Rectal smooth muscle tissue (tissue), 1 donor: ENCODE data around the gene TNNI3.

ENCODE experiments used
- H3K27ac ChIP-seq: one replicate; pipeline ENCODE4 v1.7.0; 2013; ENCODE audit warnings: low read depth, low read length, inconsistent platforms
- H3K27me3 ChIP-seq: one replicate; pipeline ENCODE4 v1.7.0; 2013; ENCODE audit warnings: low read length; ENCODE audit not compliant: control insufficient read depth, insufficient read depth
- H3K36me3 ChIP-seq: one replicate; pipeline ENCODE4 v1.7.0; 2013; ENCODE audit warnings: low read length; ENCODE audit not compliant: control insufficient read depth, insufficient read depth
- H3K4me1 ChIP-seq: one replicate; pipeline ENCODE4 v1.7.0; 2013; ENCODE audit warnings: low read length; ENCODE audit not compliant: control insufficient read depth, insufficient read depth
- H3K4me3 ChIP-seq: one replicate; pipeline ENCODE4 v1.7.0; 2013; ENCODE audit warnings: low read length
- H3K9ac ChIP-seq: one replicate; pipeline ENCODE4 v1.7.0; 2013; ENCODE audit warnings: low read length

Gene TNNI3

GRCh38 chr19:55132453-55133129, 24.9 kb downstream of the TNNI3 start:
- Histone ChIP-seq H3K27me3 (peaks cover 11% of the 10 kb centered on the region), H3K9ac (no peak overlapping the region), H3K4me3 (no peak overlapping the region), H3K36me3 (no peaks in the 10 kb centered on the region), H3K27ac (no peak overlapping the region), H3K4me1 (no peaks in the 10 kb centered on the region)

DNA sequence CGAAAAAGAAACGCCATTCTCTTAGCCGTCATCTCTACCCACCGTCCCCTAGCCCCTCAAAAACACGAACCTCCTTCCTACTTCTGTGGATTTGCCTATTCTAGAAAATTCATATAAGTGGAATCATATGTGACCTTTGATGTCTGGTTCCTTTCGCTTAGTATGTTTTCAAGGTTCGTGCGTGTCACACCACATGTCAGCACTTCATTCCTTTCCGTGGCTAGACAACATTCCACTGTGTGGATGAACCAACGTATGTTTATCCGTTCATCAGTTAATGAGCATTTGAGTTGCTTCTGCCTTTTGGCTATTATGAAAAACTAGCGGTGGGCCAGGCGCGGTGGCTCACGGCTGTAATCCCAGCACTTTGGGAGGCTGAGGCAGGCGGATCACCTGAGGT, 26.1 kb downstream of the TNNI3 start:
- Histone ChIP-seq H3K9ac (no peak overlapping the region), H3K4me3 (no peak overlapping the region), H3K4me1 (no peaks in the 10 kb centered on the region), H3K27me3 (peaks cover 11% of the 10 kb centered on the region), H3K27ac (no peak overlapping the region), H3K36me3 (no peaks in the 10 kb centered on the region)

DNA sequence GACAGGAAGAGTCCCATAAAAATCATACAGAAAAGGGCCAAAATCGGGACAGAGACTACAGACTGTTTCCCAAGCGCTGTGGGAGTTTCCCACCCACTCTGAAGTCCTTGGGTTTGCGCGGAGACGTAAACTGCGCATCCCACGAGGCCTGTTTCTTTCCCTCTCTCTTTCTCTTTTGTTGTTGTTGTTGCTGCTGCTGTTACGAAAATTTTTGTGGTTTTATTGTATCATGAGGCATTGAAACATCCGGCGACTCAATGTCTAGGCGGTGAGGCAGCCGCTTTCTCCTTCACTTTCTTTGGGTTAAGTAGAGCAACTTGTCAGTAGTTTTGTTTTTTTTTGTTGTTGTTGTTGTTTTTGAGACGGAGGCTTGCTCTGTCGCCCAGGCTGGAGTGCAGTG, 38.5 kb downstream of the TNNI3 start:
- Histone ChIP-seq H3K27ac (no peak overlapping the region), H3K4me3 (no peak overlapping the region), H3K36me3 (no peaks in the 10 kb centered on the region), H3K4me1 (peaks cover 6% of the 10 kb centered on the region), H3K27me3 (no peaks in the 10 kb centered on the region), H3K9ac (no peak overlapping the region)

DNA sequence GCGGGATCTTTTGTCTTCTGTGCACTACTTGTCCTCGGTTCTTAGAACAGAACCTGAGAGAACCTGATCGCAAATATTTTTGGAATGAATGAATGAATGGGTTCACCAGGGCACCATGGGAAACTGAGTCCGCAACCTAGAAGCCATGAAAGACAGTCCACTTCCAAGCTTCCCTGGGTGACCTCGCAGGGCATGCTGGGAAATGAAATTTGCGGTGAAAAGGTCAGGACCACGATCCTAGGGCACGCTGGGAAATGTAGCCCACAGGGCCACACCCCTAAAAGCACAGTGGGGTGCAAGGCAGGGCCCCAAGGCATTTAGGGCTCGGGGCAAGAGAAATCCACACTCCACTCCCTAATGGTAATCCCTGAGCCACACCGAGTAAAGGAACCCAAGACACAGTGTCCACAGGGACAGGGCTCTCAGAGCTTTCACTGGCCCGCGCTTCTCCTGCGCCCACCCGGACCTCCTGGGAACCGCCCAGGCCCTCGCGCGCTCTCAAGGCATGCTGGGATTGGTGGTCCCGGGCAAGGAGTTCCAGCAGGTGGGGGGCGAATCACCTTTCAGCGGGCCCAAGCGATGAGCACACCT, 39.0 kb downstream of the TNNI3 start:
- H3K9ac ChIP-seq: no peak overlapping the region

DNA sequence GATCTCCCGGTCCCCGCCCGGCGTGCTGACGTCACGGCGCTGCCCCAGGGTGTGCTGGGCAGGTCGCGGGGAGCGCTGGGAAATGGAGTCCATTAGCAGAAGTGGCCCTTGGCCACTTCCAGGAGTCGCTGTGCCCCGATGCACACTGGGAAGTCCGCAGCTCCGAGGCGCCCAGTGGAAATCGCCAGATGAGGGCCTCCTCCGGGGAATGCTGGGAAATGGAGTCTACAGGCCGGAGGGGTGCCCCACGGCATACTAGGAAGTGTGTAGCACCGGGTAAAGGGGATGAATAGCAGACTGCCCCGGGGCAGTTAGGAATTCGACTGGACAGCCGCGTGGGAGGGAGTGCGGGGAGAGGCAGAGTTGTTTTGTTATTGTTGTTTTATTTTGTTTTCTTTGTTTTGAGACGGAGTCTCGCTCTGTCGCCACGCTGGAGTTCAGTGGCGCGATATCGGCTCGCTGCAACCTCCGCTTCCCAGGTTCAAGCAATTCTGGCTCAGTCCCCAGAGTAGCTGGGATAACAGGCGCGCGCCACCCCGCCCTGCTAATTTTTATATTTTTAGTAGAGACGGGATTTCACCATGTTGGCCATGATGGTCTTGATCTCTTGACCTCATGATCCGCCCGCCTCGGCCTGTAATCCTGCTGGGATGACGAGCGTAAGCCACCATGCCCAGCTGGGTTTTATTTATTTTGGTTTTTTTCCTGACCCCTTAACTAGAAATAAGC, 39.7 kb downstream of the TNNI3 start:
- H3K4me1 ChIP-seq: peaks cover 13% of the 10 kb centered on the region

More for the DNA sequence above, 39.0 kb downstream of the TNNI3 start:
- Histone ChIP-seq H3K4me1 (peaks cover 7% of the 10 kb centered on the region), H3K4me3 (peak overlapping the region; percentile 83), H3K27ac (peak overlapping the region; percentile 55), H3K36me3 (no peaks in the 10 kb centered on the region), H3K27me3 (no peaks in the 10 kb centered on the region)

DNA sequence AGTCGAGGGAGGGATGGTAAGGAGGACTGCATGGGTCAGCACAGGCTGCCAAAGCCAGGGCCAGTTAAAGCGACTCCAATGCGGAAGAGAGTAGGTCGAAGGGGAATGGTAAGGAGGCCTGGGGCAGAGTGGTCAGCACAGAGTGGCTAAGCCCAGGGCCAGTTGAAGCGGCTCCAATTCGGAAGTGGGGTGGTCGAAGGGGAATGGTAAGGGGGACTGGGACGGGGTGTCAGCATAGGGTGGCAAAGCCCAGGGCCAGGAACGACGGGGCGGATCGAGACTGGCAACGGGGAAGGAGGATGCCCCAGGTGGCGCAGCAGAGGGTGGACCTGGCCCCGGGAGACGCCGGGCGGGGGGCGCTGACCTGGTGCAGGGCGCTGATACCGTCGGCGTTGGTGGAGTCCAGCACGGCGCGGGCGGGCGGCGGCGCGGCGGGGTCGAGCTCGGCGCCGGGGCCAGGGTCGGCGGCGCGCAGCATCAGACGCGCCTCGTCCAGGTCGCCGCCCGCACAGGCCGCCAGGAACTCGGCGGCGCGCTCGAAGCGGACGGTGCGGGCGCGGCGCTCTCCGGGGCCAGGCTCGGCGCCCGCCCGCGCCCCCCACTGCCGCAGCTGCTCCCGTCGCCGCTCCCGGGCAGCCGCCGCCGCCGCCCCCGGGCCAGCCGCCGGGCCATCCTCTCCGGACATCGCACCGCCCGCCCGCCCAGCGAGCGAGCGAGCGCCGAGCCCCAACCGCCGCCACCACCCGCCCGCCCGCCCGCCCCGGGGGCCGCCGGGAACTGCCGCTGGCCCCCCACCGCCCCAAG, 40.5 kb downstream of the TNNI3 start, which contains the start of gene PPP1R12C:
TSS of gene PPP1R12C (minus strand) at position 779 of the 804 bp plus-strand sequence. CDS start at position 685, 94 bp downstream.
- Histone ChIP-seq H3K36me3 (no peaks in the 10 kb centered on the region), H3K27me3 (no peaks in the 10 kb centered on the region), H3K27ac (peak within 1 kb of the TSS; percentile 95), H3K4me3 (peak within 1 kb of the TSS; percentile 83), H3K4me1 (peaks cover 18% of the 10 kb centered on the region), H3K9ac (peak within 1 kb of the TSS; percentile 81)

More for the DNA sequence above, 39.7 kb downstream of the TNNI3 start:
- Histone ChIP-seq H3K27me3 (no peaks in the 10 kb centered on the region), H3K36me3 (no peaks in the 10 kb centered on the region), H3K27ac (peak overlapping the region; percentile 55), H3K4me3 (peak overlapping the region; percentile 83), H3K9ac (no peak overlapping the region)

DNA sequence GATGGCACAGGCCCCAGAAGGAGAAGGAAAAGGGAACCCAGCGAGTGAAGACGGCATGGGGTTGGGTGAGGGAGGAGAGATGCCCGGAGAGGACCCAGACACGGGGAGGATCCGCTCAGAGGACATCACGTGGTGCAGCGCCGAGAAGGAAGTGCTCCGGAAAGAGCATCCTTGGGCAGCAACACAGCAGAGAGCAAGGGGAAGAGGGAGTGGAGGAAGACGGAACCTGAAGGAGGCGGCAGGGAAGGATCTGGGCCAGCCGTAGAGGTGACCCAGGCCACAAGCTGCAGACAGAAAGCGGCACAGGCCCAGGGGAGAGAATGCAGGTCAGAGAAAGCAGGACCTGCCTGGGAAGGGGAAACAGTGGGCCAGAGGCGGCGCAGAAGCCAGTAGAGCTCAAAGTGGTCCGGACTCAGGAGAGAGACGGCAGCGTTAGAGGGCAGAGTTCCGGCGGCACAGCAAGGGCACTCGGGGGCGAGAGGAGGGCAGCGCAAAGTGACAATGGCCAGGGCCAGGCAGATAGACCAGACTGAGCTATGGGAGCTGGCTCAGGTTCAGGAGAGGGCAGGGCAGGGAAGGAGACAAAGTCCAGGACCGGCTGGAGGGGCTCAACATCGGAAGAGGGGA, 41.2 kb downstream of the TNNI3 start:
- peak overlapping the region; percentile 76 for H3K4me3 ChIP-seq
- peaks cover 5% of the 10 kb centered on the region for H3K36me3 ChIP-seq
- H3K4me1 ChIP-seq: peaks cover 20% of the 10 kb centered on the region
- H3K9ac ChIP-seq: peak overlapping the region; percentile 81
- H3K27ac ChIP-seq: peak overlapping the region; percentile 95
- H3K27me3 ChIP-seq: no peaks in the 10 kb centered on the region

DNA sequence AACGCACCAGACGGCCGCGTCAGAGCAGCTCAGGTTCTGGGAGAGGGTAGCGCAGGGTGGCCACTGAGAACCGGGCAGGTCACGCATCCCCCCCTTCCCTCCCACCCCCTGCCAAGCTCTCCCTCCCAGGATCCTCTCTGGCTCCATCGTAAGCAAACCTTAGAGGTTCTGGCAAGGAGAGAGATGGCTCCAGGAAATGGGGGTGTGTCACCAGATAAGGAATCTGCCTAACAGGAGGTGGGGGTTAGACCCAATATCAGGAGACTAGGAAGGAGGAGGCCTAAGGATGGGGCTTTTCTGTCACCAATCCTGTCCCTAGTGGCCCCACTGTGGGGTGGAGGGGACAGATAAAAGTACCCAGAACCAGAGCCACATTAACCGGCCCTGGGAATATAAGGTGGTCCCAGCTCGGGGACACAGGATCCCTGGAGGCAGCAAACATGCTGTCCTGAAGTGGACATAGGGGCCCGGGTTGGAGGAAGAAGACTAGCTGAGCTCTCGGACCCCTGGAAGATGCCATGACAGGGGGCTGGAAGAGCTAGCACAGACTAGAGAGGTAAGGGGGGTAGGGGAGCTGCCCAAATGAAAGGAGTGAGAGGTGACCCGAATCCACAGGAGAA, 42.0 kb downstream of the TNNI3 start:
- Histone ChIP-seq H3K4me3 (peak overlapping the region; percentile 76), H3K27me3 (no peaks in the 10 kb centered on the region), H3K9ac (peak overlapping the region; percentile 25), H3K36me3 (peaks cover 5% of the 10 kb centered on the region), H3K27ac (peak overlapping the region; percentile 95), H3K4me1 (peaks cover 20% of the 10 kb centered on the region)

DNA sequence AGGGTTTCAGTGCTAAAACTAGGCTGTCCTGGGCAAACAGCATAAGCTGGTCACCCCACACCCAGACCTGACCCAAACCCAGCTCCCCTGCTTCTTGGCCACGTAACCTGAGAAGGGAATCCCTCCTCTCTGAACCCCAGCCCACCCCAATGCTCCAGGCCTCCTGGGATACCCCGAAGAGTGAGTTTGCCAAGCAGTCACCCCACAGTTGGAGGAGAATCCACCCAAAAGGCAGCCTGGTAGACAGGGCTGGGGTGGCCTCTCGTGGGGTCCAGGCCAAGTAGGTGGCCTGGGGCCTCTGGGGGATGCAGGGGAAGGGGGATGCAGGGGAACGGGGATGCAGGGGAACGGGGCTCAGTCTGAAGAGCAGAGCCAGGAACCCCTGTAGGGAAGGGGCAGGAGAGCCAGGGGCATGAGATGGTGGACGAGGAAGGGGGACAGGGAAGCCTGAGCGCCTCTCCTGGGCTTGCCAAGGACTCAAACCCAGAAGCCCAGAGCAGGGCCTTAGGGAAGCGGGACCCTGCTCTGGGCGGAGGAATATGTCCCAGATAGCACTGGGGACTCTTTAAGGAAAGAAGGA, 42.9 kb downstream of the TNNI3 start:
- peak overlapping the region; percentile 95 for H3K27ac ChIP-seq
- H3K4me1 ChIP-seq: peaks cover 20% of the 10 kb centered on the region
- H3K4me3 ChIP-seq: peak overlapping the region; percentile 29
- no peaks in the 10 kb centered on the region for H3K27me3 ChIP-seq
- peaks cover 8% of the 10 kb centered on the region for H3K36me3 ChIP-seq
- H3K9ac ChIP-seq: no peak overlapping the region

DNA sequence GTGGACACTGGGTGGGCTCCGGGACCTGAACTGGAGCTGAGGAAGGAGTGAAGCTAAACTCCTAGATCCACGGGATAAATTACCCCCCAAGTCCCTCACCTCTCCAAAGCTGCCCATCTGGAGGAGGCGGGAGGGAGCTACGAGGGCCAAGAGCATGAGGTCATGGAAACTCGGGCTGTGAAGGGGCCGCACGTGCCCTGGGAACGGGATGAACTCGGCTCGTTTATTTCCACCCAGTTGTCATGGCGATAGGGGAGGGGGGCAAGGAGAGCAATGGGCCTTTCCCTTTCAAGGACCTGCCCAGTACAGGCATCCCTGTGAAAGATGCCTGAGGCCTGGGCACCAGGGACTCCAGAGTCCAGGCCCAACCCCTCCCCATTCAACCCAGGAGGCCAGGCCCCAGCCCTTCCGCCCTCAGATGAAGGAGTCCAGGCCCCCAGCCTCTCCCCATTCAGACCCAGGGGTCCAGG, 43.9 kb downstream of the TNNI3 start:
- Histone ChIP-seq H3K36me3 (peaks cover 12% of the 10 kb centered on the region), H3K4me1 (peaks cover 20% of the 10 kb centered on the region), H3K4me3 (peak overlapping the region; percentile 27)

More for the DNA sequence above, 43.9 kb downstream of the TNNI3 start:
- Histone ChIP-seq H3K27me3 (no peaks in the 10 kb centered on the region), H3K9ac (peak overlapping the region; percentile 17), H3K27ac (peak overlapping the region; percentile 96)
